GM12878 (cell line): Measurements from ENCODE around the gene TEDC1. TPM values are rescaled to one million over a fixed set of nuclear protein-coding genes. Genes with fewer than 3 reads are reported as not detected.

Source experiments
- ATAC-seq: fragments of 200-7000 bp; cut with Tn5 transposase; 3 replicates; pipeline ENCODE4 v1.9.1; 2020; ENCODE audit warnings: mild to moderate bottlenecking, moderate library complexity
- BruUV-seq: library from RNA; stranded (reverse); fragments of 400-500 nt; replicated peaks from 2 replicates; lab custom pipeline; 2021; lab: Mats Ljungman, UMichigan
- CTCF ChIA-PET: fragments of 300-600 bp; sonication (Branson Sonifier 250); formaldehyde crosslinking; extraction: SDS; loops from one replicate; lab custom pipeline; 2021; ENCODE audit warnings: inconsistent platforms; lab: Yijun Ruan, JAX
- POLR2A ChIA-PET: fragments of 350-600 bp; formaldehyde crosslinking; extraction: SDS; loops from one replicate; lab custom pipeline; 2021; ENCODE audit warnings: inconsistent platforms; lab: Charles Lee
- RAD21 ChIA-PET: fragments of 300-600 bp; sonication (Branson Sonifier 250); formaldehyde crosslinking; loops from one replicate; lab custom pipeline; 2023; ENCODE audit warnings: antibody characterized with exemption; ENCODE audit not compliant: unreplicated experiment; lab: Charles Lee
- SMC1A ChIA-PET: fragments of 300-600 bp; sonication (Branson Sonifier 250); formaldehyde crosslinking; loops from one replicate; lab custom pipeline; 2023; ENCODE audit not compliant: unreplicated experiment, uncharacterized antibody; lab: Charles Lee
- DNase-seq: peaks from one replicate; pipeline ENCODE4 v3.0.0-alpha.2; 2011; ENCODE audit warnings: low read depth, low spot score
- FAIRE-seq: peaks from 3 replicates; lab custom pipeline; 2011; peaks lifted over from hg19 to GRCh38; lab: Jason Lieb, UNC
- H2AFZ ChIP-seq: 2 replicates; pipeline ENCODE4 v1.6.0; 2011; ENCODE audit warnings: low read depth, low read length, control low read depth; ENCODE audit not compliant: control insufficient read depth
- H3K27ac ChIP-seq: 2 replicates; pipeline ENCODE4 v1.5.1; 2011; ENCODE audit warnings: control low read depth; ENCODE audit not compliant: control insufficient read depth, insufficient read depth
- H3K27me3 ChIP-seq, 2 experiments: replicated peaks in 1 of 2; 2 replicates each; pipeline versions ENCODE4 v1.6.0 to v1.6.1; 2011; ENCODE audit warnings: low read length in 1 of 2; ENCODE audit not compliant: control insufficient read depth in 2 of 2, insufficient read depth in 2 of 2
- H3K36me3 ChIP-seq, 2 experiments: 2 replicates each; pipeline ENCODE4 v1.5.1; 2011; ENCODE audit warnings: low read length in 1 of 2; ENCODE audit not compliant: control insufficient read depth in 2 of 2, insufficient read depth in 2 of 2
- H3K4me1 ChIP-seq: 2 replicates; pipeline ENCODE4 v1.6.1; 2011; ENCODE audit warnings: mild to moderate bottlenecking, low read length, moderate library complexity, mixed read lengths; ENCODE audit not compliant: control insufficient read depth, insufficient read depth
- H3K4me2 ChIP-seq: 2 replicates; pipeline ENCODE4 v1.6.0; 2011; ENCODE audit warnings: control low read depth; ENCODE audit not compliant: control insufficient read depth, insufficient read depth
- H3K4me3 ChIP-seq: fragments of 200-600 bp; sonication (generic); 2 replicates; pipeline ENCODE4 v1.5.1; 2016
- H3K79me2 ChIP-seq: 2 replicates; pipeline ENCODE4 v1.6.0; 2011; ENCODE audit warnings: low read length; ENCODE audit not compliant: control insufficient read depth, insufficient read depth
- H3K9ac ChIP-seq: 2 replicates; pipeline ENCODE4 v1.8.0; 2011; ENCODE audit warnings: low read length, control low read depth, mixed read lengths; ENCODE audit not compliant: control insufficient read depth, insufficient read depth
- H3K9me3 ChIP-seq: replicated peaks from 3 replicates; pipeline ENCODE4 v1.5.1; 2011; ENCODE audit warnings: mild to moderate bottlenecking, low read length; ENCODE audit not compliant: control insufficient read depth, insufficient read depth
- H4K20me1 ChIP-seq: 2 replicates; pipeline ENCODE4 v1.6.0; 2011; ENCODE audit not compliant: control insufficient read depth, insufficient read depth
- BCL3 ChIP-seq: IDR thresholded peaks from 2 replicates; pipeline ENCODE4 v1.6.1; 2011; ENCODE audit warnings: borderline replicate concordance, low read depth, mild to moderate bottlenecking, moderate library complexity, low read length; ENCODE audit not compliant: insufficient read depth, poor library complexity, severe bottlenecking
- EGR1 ChIP-seq, 2 experiments: IDR thresholded peaks; 1 replicate in 1 of 2; 2 replicates in 1 of 2; pipeline ENCODE4 v1.6.1; 2011 to 2012; ENCODE audit warnings: low read depth in 2 of 2, low read length in 2 of 2, borderline replicate concordance in 1 of 2, mild to moderate bottlenecking in 1 of 2, moderate library complexity in 1 of 2
- EZH2 ChIP-seq: IDR thresholded peaks from 2 replicates; pipeline ENCODE4 v1.6.1; 2012; ENCODE audit warnings: low read depth, mild to moderate bottlenecking, control low read depth, inconsistent platforms, low read length, borderline replicate concordance; ENCODE audit not compliant: control insufficient read depth
- IKZF2 ChIP-seq, 2 experiments: fragments of 450-650 bp; IDR thresholded peaks; 2 replicates each; pipeline ENCODE4 v1.6.1; 2017; ENCODE audit warnings: mild to moderate bottlenecking in 2 of 2, moderate library complexity in 2 of 2
- POLR2AphosphoS2 ChIP-seq: IDR thresholded peaks from 2 replicates; pipeline ENCODE4 v1.6.1; 2011; ENCODE audit warnings: low read depth, mild to moderate bottlenecking, low read length, improper control_type of control experiment, moderate library complexity
- RFX5 ChIP-seq: IDR thresholded peaks from 2 replicates; pipeline ENCODE4 v1.6.1; 2011; ENCODE audit warnings: low read depth, low read length, improper control_type of control experiment
- SIX5 ChIP-seq: IDR thresholded peaks from 2 replicates; pipeline ENCODE4 v1.6.1; 2011; ENCODE audit warnings: mild to moderate bottlenecking, low read depth, low read length, moderate library complexity; ENCODE audit not compliant: severe bottlenecking
- SKIL ChIP-seq: fragments of 450-650 bp; IDR thresholded peaks from 2 replicates; pipeline ENCODE4 v1.6.1; 2017; ENCODE audit warnings: mild to moderate bottlenecking, low read depth, inconsistent platforms; ENCODE audit not compliant: poor library complexity, severe bottlenecking
- TCF7 ChIP-seq: IDR thresholded peaks from 2 replicates; pipeline ENCODE4 v1.6.1; 2014; ENCODE audit warnings: antibody characterized with exemption, borderline replicate concordance
- ZNF207 ChIP-seq: fragments of 450-650 bp; IDR thresholded peaks from 2 replicates; pipeline ENCODE4 v1.6.1; 2014; ENCODE audit warnings: antibody characterized with exemption, mild to moderate bottlenecking, borderline replicate concordance
- ZNF274 ChIP-seq: IDR thresholded peaks from one replicate; pipeline ENCODE4 v1.8.0; 2011; ENCODE audit not compliant: insufficient read length, insufficient read depth
- ZNF687 ChIP-seq: fragments of 450-650 bp; IDR thresholded peaks from 2 replicates; pipeline ENCODE4 v1.6.1; 2017; ENCODE audit warnings: mild to moderate bottlenecking, moderate library complexity
- WGBS: methylation state at CpG from one replicate; pipeline ENCODE4 v1.1.6; 2016; ENCODE audit warnings: low lambda C conversion rate; ENCODE audit not compliant: insufficient replicate concordance, insufficient coverage; ENCODE audit errors: missing lambda C conversion rate; 5-methylcytosine and 5-hydroxymethylcytosine counted together
- in situ Hi-C: fragments of 300-500 bp; cut with MboI; formaldehyde crosslinking; loops from 9 replicates; pipeline ENCODE4 v1.14.3; 2018; ENCODE audit warnings: mixed read lengths
- intact Hi-C: fragments of 100-400 bp; cut with micrococcal nuclease; formaldehyde crosslinking; loops from one replicate; pipeline ENCODE4 v1.14.2; 2022; ENCODE audit not compliant: unreplicated experiment
- polyA plus RNA-seq, 11 experiments: library from polyadenylated mRNA; depleted of rRNA in 4 of 11; unstranded in 6 of 11; stranded (reverse) in 5 of 11; fragments of >200 nt; fragmentation: Nextera tagmentation in 4 of 11; fragmentation: Illumina TruSeq in 1 of 11; extraction: Ambion mirVana in 4 of 11; extraction: Trizol in 1 of 11; gene quantifications; 1 replicate in 1 of 11; 2 replicates in 10 of 11; pipeline versions ENCODE4 v1.2.1 to v1.2.3, GENCODE V29; 2011 to 2016; ENCODE audit warnings: inconsistent platforms in 2 of 11, missing spikeins in 2 of 11, low read depth in 1 of 11
- total RNA-seq, 4 experiments: library from RNA; depleted of rRNA in 3 of 4; stranded (reverse); fragments of >200 nt in 3 of 4; fragmentation: Illumina TruSeq in 1 of 4; extraction: Trizol in 1 of 4; gene quantifications; 2 replicates each; pipeline versions ENCODE4 v1.2.1 to v1.2.3, GENCODE V29; 2013 to 2021

The TEDC1 gene
- total and polyA plus RNA-seq, 10 of the 15 experiments (the other 5 are each of a cell fraction or from before 2014, with no cell fraction given), result 0.19 to 34.2 (median 14.5) TPM

GRCh38 chr14:105447651-105448640, 43.1 kb upstream of the TEDC1 start:
- FAIRE-seq, result no peak
- no peaks in the 10 kb centered on the region for H3K79me2 ChIP-seq
- POLR2A ChIA-PET, result no interaction called here
- 93% methylated on average over 29 of the region's 31 CpGs for WGBS
- no peak overlapping the region for H2AFZ ChIP-seq
- H3K9ac ChIP-seq, result no peak overlapping the region
- peaks cover 0 to 26% of the 10 kb centered on the region in 2 experiments; a peak in 3 of 4 replicates for H3K36me3 ChIP-seq
- in situ Hi-C loops (no loop called here), intact Hi-C loops (loop anchor here (1.0 kb wide), 1 partner anchor 41 kb away; no protein-coding TSS in a partner anchor)
- no TSS peak for BruUV-seq
- no peaks in the 10 kb centered on the region for H3K9me3 ChIP-seq
- no peaks in the 10 kb centered on the region for H3K4me1 ChIP-seq
- CTCF ChIA-PET, result interaction anchor here (0.7 kb wide), 1 partner anchor 57 kb away, joined by 3 read pairs; no protein-coding TSS in a partner anchor
- SMC1A ChIA-PET, result no interaction called here
- H3K4me2 ChIP-seq, result no peak overlapping the region
- no peaks in the 10 kb centered on the region for H3K27me3 ChIP-seq
- ATAC-seq, result no peak
- no peak overlapping the region for H3K27ac ChIP-seq
- no peaks in the 10 kb centered on the region for H4K20me1 ChIP-seq
- no peak for DNase-seq
- H3K4me3 ChIP-seq, result no peak overlapping the region
- RAD21 ChIA-PET, result interaction anchor here (1.0 kb wide), 1 partner anchor 42 kb away, joined by 4 read pairs; no protein-coding TSS in a partner anchor
- TF ChIP-seq SIX5 (no peak), ZNF274 (no peak), IKZF2 (IDR thresholded peaks at IDR 0.05) (no peak), EGR1 (IDR thresholded peaks at IDR 0.05; ENCODE audit: borderline replicate concordance in 1 of 2, low read depth in 2 of 2, low read length in 2 of 2) (no peak), BCL3 (no peak), EZH2 (no peak), ZNF687 (no peak), SKIL (no peak), RFX5 (no peak), POLR2AphosphoS2 (no peak), ZNF207 (no peak), TCF7 (no peak)
